Measurements from ENCODE around the gene GTSF1L.

DNA sequence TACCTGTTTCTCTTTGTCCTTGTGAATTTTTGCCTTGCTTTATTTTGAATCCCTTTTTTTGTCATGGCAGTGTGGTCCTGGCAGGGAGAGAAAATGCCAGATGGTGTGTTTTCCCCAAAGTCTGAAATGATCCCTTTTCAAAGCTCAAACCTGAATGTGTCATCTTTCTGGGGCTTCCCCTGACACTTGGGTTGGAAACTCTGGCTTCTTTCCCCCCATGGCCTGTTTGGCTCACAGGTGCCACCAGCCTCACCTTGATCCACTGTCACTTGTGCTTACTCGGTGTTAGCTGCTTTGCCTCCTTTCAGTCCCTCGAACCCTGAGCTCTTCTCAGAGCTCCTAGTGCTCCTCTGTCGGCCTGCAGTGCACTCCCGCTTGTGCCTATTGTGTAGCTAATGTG is 37.6 kb downstream of the GTSF1L start:
- TF ChIP-seq, protein P1, sequence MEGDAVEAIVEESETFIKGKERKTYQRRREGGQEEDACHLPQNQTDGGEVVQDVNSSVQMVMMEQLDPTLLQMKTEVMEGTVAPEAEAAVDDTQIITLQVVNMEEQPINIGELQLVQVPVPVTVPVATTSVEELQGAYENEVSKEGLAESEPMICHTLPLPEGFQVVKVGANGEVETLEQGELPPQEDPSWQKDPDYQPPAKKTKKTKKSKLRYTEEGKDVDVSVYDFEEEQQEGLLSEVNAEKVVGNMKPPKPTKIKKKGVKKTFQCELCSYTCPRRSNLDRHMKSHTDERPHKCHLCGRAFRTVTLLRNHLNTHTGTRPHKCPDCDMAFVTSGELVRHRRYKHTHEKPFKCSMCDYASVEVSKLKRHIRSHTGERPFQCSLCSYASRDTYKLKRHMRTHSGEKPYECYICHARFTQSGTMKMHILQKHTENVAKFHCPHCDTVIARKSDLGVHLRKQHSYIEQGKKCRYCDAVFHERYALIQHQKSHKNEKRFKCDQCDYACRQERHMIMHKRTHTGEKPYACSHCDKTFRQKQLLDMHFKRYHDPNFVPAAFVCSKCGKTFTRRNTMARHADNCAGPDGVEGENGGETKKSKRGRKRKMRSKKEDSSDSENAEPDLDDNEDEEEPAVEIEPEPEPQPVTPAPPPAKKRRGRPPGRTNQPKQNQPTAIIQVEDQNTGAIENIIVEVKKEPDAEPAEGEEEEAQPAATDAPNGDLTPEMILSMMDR (IDR thresholded peaks at IDR 0.05), result no peak
- TF ChIP-seq EZH2phosphoT487 (IDR thresholded peaks at IDR 0.05), result no peak

Measured in neural progenitor cell (in vitro differentiated cells).